HG03342 (cell line): ENCODE measurements around the gene SLC5A11.

Experiments
- ATAC-seq: cut with Tn5 transposase; IDR thresholded peaks from one replicate; pipeline ENCODE4 v1.9.1; 2021; ENCODE audit warnings: mild to moderate bottlenecking, moderate library complexity; ENCODE audit not compliant: unreplicated experiment

Gene SLC5A11

DNA sequence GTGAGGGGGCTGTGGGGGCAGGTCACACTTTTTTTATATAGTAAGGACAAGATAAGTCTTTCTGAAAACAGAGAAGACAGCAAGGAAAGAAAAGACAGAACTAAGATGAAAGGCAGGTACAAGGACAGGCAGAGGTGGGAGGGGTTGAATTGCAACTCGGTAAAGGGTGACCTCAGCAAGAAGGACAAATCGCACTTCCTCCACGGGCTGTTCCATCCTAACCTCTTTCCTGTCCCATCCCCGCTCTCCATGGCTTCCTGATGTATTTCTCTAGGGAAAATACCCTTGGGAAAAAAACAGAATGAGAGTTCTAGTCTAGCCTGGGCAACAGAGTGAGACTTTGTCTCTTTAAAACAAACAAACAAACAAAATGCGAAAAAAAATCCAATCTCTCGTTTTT lies 112.1 kb downstream of the SLC5A11 start:
- no peak for ATAC-seq
